GM18951 (cell line): Measurements from ENCODE around the gene TMEM150C.
"Not testable (repeated sequence)": the region's sequence is repeated elsewhere in the genome, so short reads cannot be mapped to it uniquely, and the experiment has no call there.

ENCODE experiments used
- POLR2A ChIP-seq: IDR thresholded peaks from 4 replicates; pipeline ENCODE4 v1.6.1; 2011; ENCODE audit warnings: mild to moderate bottlenecking; ENCODE audit not compliant: insufficient read length, insufficient read depth; ENCODE audit errors: extremely low read depth
- in situ Hi-C: fragments of 300-500 bp; cut with MboI; formaldehyde crosslinking; loops from one replicate; pipeline ENCODE4 v1.12.0; 2022; ENCODE audit warnings: low sequenced_read_pairs, mixed read lengths, inconsistent platforms; ENCODE audit not compliant: unreplicated experiment

The TMEM150C gene

DNA sequence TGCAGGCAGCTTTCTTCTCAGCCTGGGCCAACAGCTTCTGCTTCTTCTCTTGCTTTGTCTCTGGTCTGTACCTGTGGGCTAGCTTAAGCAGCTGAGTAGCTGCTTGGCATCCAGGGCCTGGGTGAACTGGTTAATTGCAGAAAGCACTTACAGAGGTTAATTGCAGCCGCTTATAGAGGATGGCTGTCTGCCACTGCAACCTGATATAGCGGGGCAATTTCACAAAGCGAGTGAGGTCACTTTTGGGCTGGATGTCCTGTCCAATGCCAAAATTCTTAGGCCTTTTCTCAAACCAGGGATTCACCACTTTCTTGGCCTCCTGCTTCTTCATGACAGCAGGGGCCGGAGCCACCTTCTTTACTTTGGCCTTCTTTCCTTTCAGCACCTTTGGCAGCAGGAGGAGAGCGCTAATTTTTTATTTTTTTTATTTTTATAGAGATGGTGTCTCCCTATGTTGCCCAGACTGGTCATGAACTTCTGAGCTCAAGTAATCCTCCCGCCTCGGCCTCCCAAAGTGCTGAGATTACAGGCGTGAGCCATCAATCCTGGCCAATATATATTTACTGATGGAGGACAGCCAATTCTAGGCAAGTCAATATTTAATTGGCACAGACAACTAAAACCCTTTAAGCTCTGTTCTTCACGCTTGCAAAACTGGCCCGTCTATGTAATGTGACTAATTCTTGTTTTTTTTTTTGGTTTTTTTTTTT lies 70.4 kb downstream of the TMEM150C start:
- TF ChIP-seq POLR2A = no peak
- in situ Hi-C loops = no loop called here

DNA sequence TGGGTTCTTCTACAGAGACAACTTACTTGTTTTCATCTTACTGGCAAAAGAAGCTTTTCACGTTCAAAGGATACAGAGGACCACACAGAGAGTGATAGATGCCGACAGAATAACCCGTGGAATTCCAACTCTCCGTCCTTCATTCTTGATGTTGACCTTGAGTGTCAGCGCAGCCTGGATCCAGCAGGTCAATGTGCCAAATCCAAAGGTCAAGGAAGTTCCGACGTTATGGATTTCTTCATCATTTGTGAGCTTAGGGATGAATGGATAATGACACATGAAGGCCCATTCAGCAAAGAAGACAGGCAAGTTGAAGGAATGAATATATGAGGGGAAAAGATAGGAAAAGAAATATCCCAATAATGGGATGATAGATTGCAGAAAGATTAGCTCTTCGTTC lies 71.8 kb downstream of the TMEM150C start:
- TF ChIP-seq POLR2A = no peak
- in situ Hi-C loops = no loop called here

DNA sequence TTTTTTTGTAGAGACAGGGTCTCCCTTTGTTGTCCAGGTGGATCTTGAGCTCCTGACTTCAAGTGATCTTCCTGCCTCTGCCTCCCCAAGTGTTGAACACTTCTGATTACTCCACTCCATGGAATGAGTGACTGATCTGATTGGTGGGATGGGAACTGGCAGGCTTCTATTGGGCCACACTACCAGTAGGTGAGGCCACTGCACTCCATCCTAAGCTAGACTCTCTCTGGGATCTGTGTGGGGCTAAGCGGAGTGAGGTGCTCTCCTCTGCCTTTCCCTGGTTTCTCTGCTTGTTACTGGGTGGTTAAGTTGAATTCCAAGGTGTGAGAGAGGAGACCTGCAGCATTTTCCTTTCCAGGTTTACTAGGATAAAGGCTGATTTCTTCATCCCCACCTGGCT lies 72.7 kb downstream of the TMEM150C start:
- in situ Hi-C loops = no loop called here
- TF ChIP-seq POLR2A = no peak

GRCh38 chr4:82484996-82485783 lies 76.6 kb downstream of the TMEM150C start:
- in situ Hi-C loops = no loop called here
- no peak for TF ChIP-seq POLR2A

DNA sequence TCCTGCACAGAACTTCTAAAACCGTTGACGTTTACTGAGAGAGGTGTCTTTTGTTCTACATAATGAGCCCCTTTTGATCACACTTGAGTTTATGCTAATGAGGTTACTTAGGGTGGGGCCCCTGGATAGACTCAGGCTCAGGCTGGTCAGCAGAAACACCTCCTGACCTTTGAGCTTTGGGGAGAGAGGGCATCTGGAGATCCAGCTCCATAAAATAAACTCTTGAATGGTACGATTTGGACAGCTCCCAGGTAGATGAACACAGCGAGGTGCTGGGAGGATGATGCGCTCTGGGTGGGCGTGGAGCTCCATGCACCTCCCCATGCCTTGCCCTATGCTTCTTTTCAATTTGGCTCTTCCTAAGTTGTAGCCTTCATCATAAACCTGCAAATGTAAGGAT lies 79.4 kb downstream of the TMEM150C start:
- no peak for TF ChIP-seq POLR2A
- in situ Hi-C loops = no loop called here

DNA sequence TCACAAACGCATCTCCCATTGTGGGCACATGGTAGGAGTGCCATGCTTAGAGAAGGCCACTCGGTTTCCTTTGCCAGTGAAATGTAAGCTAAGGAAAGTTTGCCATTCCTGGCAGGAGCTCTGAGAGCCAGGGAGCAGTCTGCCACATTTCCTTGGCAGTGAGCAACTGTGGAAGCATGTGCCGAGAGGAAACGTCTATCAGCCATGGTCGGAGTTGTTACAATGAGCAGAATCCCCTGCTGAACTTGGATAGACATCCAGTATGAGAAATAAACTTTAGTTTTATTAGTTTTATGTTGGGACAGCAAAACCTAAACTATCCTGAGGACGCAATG lies 80.3 kb downstream of the TMEM150C start:
- in situ Hi-C loops = no loop called here
- TF ChIP-seq POLR2A = no peak

- in situ Hi-C loops = no loop called here
- TF ChIP-seq POLR2A = no peak
These were observed 80.8 kb downstream of the TMEM150C start for GRCh38 chr4:82480771-82481505.

GRCh38 chr4:82479562-82479961 lies 82.2 kb downstream of the TMEM150C start:
- in situ Hi-C loops = no loop called here

DNA sequence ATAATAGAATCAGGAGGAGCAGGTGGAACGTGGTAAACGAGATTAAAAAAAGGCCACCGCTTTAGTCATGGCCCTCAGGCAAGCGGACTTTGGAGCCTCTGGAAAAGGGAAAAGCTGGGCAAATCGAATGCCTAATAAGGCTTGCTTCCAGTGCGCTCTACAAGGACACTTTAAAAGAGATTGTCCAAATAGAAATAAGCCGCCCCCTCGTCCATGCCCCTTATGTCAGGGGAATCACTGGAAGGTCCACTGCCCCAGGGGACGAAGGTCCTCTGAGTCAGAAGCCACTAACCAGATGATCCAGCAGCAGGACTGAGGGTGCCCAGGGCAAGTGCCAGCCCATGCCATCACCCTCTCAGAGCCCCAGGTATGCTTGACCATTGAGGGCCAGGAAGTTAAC lies 84.3 kb downstream of the TMEM150C start:
- in situ Hi-C loops = not testable (repeated sequence)

More at GRCh38 chr4:82479562-82479961, 82.2 kb downstream of the TMEM150C start:
- no peak for TF ChIP-seq POLR2A

- in situ Hi-C loops = not testable (repeated sequence)
These were observed 85.9 kb downstream of the TMEM150C start for GRCh38 chr4:82475931-82476330.

- in situ Hi-C loops = no loop called here
These were observed 88.1 kb downstream of the TMEM150C start for GRCh38 chr4:82473621-82474164.

DNA sequence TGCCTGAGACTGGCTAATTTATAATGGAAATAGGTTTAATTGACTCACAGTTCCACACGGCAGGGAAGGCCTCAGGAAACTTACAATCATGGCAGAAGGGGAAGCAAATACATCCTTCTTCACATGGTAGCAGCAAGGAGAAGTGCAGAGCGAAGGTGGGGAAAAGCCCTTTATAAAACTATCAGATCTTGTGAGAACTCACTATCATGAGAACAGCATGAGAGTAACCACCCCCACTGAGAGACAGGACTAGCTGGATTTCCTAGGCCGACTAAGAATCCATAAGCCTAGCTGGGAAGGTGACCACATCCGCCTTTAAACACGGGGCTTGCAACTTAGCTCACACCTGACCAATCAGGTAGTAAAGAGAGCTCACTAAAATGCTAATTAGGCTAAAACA lies 88.7 kb downstream of the TMEM150C start:
- in situ Hi-C loops = not testable (repeated sequence)

More at GRCh38 chr4:82473621-82474164, 88.1 kb downstream of the TMEM150C start:
- TF ChIP-seq POLR2A = no peak

DNA sequence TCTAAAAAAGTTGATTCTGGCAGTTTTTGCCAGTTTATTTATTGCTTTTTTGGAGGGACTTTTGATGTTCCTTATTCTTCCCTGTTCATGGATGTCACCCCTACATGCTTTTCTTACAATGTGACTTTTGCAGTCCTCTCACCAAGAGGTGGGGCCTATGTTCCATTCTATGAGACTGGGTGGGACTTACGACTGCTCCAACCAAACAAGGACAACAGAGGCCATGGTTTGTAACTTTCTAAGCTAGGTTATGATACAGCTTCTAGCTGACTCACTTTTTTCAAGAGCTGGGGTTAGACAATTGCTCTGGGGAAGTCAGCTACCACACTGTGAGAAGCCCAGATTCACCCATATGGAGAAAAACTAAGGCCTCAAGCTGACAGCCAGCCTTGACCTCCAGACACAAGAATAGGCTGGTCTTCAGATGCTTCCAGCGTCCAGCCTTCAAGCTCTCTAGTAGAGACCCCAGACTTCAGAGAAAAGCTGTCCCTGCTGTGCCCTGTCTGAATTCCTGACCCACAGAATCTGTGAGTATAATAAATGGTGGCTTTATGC lies 91.9 kb downstream of the TMEM150C start:
- no peak for TF ChIP-seq POLR2A
- in situ Hi-C loops = no loop called here
